Ascending aorta (tissue), 2 donors: Measurements from ENCODE around the gene PCBP3. TPM values are rescaled to one million over a fixed set of nuclear protein-coding genes. Genes with fewer than 3 reads are reported as not detected.

Experiments used
- DNase-seq, 2 donors: peaks; one replicate each; pipeline ENCODE4 v3.0.0-alpha.2; 2019; ENCODE audit warnings: low spot score in 2 of 2
- H3K27ac ChIP-seq, 2 donors: fragments of 200-600 bp; sonication (generic); one replicate each; pipeline ENCODE4 v1.5.1; 2016 to 2017; ENCODE audit warnings: mild to moderate bottlenecking in 1 of 2
- H3K27me3 ChIP-seq: fragments of 200-600 bp; sonication (generic); one replicate; pipeline ENCODE4 v1.5.1; 2017
- H3K36me3 ChIP-seq, 2 donors: fragments of 200-600 bp; sonication (generic); one replicate each; pipeline ENCODE4 v1.5.1; 2016
- H3K4me1 ChIP-seq, 2 donors: fragments of 200-600 bp; sonication (generic); one replicate each; pipeline ENCODE4 v1.5.1; 2016 to 2017; ENCODE audit warnings: mild to moderate bottlenecking in 1 of 2
- H3K4me3 ChIP-seq, 2 donors: fragments of 200-600 bp; sonication (generic); one replicate each; pipeline ENCODE4 v1.5.1; 2016 to 2017; ENCODE audit warnings: mild to moderate bottlenecking in 1 of 2
- H3K9me3 ChIP-seq, 2 donors: fragments of 200-600 bp; sonication (generic); one replicate each; pipeline ENCODE4 v1.5.1; 2016
- intact Hi-C: fragments of 100-400 bp; cut with DNase I; formaldehyde crosslinking; loops from one replicate; pipeline ENCODE4 v1.15.1; 2023
- total RNA-seq: library from RNA; depleted of rRNA; stranded (reverse); fragments of >200 nt; gene quantifications from one replicate; pipeline ENCODE4 v1.1.0, GENCODE V29; 2016
- TF ChIP-seq, protein P1 (sequence below), 3 experiments: fragments of 200-600 bp in 2 of 3; fragments of 450-650 bp in 1 of 3; sonication (generic) in 2 of 3; IDR thresholded peaks; one replicate each; pipeline ENCODE4 v1.5.1; 2016 to 2019; ENCODE audit warnings: antibody characterized with exemption in 3 of 3, mild to moderate bottlenecking in 1 of 3, moderate library complexity in 1 of 3

The PCBP3 gene
- total RNA-seq, 1 donor from 2014 or later, result not detected

DNA sequence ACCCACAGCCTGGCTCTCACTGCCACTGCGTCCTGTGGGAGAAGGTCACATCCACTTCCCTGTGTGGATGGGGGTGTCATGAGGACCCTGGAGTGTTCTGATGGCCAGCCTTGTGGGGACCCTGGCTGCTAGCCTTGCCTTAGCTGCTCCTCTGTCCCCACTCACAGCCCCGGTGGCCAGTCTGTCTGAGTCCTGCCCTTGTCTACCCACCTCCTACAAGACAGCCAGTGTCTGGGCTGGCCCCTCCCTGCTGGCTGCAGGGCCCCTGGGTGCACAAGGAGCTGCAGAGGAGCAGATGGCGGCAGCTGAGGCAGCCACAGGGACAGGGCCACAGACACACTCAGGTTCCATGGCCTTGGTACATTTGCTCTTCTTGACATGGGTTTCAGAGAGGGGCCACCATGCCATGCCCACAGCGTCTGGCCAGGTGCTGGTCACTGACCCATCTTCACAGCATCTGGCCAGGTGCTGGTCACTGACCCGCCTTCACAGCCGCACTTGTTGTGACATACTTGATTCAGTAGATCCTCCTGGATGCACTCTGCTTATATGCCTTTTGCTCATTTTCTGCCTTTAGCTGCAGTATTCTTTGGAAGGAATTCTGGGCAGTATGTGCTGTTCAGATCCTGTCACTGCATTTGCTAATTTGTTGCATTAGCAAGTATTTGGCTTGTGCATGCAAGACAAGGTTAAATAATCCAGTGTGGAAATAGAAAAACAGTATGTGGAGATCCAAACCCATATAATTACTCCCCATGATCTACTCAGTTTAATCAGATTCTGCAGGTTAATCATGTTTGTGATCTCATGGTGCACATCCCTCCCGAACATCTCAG is 157.8 kb downstream of the PCBP3 start:
- intact Hi-C loops, result no loop called here
- DNase-seq, result no peak
- Histone ChIP-seq H3K4me3 (no peak overlapping the region), H3K27ac (no peak overlapping the region), H3K27me3 (no peaks in the 10 kb centered on the region), H3K36me3 (no peaks in the 10 kb centered on the region), H3K9me3 (no peaks in the 10 kb centered on the region), H3K4me1 (no peaks in the 10 kb centered on the region)
- TF ChIP-seq, protein P1, sequence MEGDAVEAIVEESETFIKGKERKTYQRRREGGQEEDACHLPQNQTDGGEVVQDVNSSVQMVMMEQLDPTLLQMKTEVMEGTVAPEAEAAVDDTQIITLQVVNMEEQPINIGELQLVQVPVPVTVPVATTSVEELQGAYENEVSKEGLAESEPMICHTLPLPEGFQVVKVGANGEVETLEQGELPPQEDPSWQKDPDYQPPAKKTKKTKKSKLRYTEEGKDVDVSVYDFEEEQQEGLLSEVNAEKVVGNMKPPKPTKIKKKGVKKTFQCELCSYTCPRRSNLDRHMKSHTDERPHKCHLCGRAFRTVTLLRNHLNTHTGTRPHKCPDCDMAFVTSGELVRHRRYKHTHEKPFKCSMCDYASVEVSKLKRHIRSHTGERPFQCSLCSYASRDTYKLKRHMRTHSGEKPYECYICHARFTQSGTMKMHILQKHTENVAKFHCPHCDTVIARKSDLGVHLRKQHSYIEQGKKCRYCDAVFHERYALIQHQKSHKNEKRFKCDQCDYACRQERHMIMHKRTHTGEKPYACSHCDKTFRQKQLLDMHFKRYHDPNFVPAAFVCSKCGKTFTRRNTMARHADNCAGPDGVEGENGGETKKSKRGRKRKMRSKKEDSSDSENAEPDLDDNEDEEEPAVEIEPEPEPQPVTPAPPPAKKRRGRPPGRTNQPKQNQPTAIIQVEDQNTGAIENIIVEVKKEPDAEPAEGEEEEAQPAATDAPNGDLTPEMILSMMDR (IDR thresholded peaks at IDR 0.05), result no peak

DNA sequence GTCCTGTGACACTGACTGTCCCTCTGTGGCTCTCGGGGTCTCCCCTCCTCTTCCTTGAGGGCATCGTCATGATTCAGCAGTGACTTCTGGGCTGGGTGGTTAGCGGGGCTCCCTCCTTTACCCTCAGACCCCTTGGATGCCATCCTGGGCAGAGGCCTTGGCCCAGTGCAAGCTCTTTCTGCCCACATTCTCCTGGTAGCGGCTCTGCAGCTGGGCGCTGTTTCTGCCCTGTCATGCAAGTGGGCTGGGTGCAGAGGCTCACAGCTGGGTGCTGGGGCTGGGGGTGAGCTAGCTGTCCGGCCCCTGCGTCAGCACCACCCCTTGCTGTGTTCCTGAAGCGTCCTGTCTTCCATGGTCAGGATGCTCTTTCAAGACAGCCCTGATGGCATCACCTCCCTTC is 158.5 kb downstream of the PCBP3 start:
- no peak for DNase-seq
- Histone ChIP-seq H3K36me3 (no peaks in the 10 kb centered on the region), H3K9me3 (no peaks in the 10 kb centered on the region), H3K4me3 (no peak overlapping the region), H3K27ac (no peak overlapping the region), H3K4me1 (no peaks in the 10 kb centered on the region), H3K27me3 (no peaks in the 10 kb centered on the region)
- TF ChIP-seq, protein P1 (IDR thresholded peaks at IDR 0.05), result no peak
- intact Hi-C loops, result no loop called here

DNA sequence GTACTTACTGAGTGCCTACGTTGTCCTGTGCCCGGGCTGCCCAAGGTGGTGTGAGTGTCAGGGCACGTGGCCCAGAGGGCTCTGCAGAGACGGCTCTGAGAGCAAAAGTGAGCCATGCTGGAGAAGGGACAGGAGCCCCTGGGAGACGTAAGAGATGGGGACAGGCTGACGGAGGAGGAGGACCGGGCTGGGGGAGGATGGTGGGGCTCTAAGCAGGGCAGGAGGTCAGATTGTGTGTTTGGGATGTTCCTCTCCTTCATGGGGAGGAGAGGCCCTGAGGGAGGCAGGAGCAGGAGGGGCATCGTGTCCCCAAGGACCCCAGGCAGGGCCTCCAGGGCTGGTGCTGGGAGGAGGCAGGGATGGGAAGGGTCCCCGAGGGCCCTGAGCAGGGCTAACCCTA is 158.9 kb downstream of the PCBP3 start:
- H3K27ac ChIP-seq, result no peak overlapping the region
- DNase-seq, result no peak
- intact Hi-C loops, result no loop called here
- TF ChIP-seq, protein P1 (IDR thresholded peaks at IDR 0.05), result no peak
- H3K9me3 ChIP-seq, result no peaks in the 10 kb centered on the region
- no peaks in the 10 kb centered on the region for H3K4me1 ChIP-seq
- H3K36me3 ChIP-seq, result no peaks in the 10 kb centered on the region
- H3K27me3 ChIP-seq, result no peaks in the 10 kb centered on the region
- H3K4me3 ChIP-seq, result no peak overlapping the region

DNA sequence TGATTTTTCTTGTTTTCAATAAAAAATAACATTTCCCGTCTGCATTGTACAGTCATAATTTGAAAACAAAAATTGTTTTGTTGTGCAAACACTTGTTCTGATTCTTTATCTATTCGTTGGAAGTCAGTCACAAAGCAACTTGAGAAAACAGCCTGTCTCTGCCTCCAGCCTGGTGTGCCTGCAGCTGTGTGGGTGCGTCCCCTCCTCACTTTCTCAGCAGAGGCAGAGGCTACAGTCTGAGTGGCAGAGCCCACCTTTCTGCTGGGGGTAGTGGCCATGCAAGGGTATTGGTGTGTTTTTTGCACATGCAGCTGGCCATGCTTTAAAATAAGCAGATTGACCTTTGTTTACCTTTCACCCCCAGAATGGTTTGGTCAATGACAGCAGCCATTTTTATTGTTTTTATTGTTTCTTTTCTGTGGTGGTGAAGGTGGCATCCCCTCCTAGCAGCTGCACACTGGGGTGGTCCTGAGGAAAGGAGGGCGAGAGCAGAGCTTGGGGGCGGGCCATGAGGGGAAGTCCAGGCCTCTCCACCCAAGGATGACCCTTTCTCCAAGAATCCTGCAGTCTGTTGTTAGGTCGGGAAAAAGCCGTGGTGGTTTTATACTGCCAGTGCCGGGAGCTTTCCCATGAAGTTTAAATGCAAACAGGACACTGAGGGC is 159.6 kb downstream of the PCBP3 start:
- Histone ChIP-seq H3K36me3 (no peaks in the 10 kb centered on the region), H3K27ac (no peak overlapping the region), H3K4me3 (no peak overlapping the region), H3K27me3 (no peaks in the 10 kb centered on the region), H3K4me1 (no peaks in the 10 kb centered on the region), H3K9me3 (no peaks in the 10 kb centered on the region)
- no peak for DNase-seq
- intact Hi-C loops, result no loop called here
- TF ChIP-seq, protein P1 (IDR thresholded peaks at IDR 0.05), result no peak

DNA sequence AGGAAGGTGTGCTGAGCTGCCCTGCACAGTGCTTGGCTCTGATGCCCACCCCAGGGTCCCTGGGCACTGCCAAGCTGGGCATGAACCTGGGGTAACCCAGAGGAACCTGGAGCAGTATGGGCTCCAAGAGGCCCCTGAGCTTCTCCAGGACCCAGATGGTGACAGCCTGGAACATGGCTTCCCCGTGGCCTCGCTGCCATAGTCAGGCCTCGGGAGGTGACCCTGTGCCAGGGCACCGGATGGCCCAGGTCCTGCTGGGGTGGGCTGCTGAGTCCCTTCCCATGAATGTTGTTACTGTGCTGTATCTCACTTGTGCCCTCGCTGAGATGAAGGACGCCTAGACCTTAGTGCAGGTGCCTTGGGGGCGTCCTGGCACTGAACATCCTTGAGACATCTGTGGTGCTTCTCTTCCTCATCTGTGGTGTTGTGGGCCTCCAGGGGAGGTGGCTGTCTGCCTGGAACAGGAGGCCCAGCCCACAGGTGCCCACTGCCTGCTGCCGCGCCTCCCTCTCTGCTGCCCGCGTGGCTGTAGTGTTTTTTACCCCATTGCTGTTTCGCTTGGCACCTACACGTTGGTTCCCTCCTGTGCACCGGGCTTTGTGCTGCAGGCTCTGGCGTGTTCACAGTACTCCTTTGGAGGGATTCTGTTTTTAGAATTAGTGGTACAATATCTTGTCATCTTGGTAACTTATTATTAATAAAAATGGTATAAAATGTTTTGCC is 160.3 kb downstream of the PCBP3 start:
- H3K36me3 ChIP-seq, result no peaks in the 10 kb centered on the region
- intact Hi-C loops, result no loop called here
- no peaks in the 10 kb centered on the region for H3K27me3 ChIP-seq
- no peak overlapping the region for H3K4me3 ChIP-seq
- H3K9me3 ChIP-seq, result no peaks in the 10 kb centered on the region
- DNase-seq, result no peak
- TF ChIP-seq, protein P1 (IDR thresholded peaks at IDR 0.05), result no peak
- H3K27ac ChIP-seq, result no peak overlapping the region
- no peaks in the 10 kb centered on the region for H3K4me1 ChIP-seq
